ENCODE measurements around the gene PARP3.

DNA sequence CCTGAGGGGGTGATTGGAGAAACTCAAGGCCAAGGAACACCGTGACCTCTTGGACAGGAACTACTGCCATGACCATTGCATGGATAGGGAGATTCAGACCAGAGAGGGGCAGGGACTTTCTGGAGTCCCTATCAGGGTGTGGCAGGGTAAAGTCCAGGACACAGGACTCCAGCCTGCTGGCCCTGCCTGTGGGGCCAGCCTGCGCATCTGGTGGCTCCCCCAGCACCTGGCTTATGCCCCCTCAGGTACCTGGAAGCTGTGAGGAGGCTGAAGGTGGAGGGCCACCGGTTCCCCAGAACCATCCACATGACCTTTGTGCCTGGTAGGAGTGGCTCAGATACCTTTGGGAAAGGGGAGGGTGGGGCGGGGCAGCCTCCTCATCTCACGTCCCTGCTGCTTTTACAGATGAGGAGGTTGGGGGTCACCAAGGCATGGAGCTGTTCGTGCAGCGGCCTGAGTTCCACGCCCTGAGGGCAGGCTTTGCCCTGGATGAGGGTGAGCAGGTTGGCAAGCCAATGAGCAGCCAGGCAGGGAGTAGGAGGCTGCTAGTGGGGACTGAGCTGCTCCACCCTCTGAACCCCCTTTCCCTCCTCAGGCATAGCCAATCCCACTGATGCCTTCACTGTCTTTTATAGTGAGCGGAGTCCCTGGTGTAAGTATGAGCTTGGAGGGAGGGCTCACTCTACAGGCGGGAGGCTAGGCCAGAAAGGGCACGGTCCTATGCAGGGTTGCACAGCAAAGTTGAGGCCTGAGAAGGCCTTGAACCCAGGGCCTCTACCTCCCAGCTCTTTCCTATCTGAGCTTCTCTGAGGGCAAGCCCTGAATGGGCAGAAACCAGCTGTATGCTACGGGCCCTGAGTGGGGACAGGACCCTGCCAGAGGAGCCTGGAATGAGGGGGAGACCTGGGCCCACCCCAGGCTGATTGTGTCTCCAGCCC is 44.1 kb downstream of the PARP3 start:
- TF ChIP-seq POLR2A (IDR thresholded peaks at IDR 0.05) (no peak), POLR2AphosphoS5 (IDR thresholded peaks at IDR 0.05) (peak in 1 of 3 donors; percentile 11)
- TF ChIP-seq, protein P1, sequence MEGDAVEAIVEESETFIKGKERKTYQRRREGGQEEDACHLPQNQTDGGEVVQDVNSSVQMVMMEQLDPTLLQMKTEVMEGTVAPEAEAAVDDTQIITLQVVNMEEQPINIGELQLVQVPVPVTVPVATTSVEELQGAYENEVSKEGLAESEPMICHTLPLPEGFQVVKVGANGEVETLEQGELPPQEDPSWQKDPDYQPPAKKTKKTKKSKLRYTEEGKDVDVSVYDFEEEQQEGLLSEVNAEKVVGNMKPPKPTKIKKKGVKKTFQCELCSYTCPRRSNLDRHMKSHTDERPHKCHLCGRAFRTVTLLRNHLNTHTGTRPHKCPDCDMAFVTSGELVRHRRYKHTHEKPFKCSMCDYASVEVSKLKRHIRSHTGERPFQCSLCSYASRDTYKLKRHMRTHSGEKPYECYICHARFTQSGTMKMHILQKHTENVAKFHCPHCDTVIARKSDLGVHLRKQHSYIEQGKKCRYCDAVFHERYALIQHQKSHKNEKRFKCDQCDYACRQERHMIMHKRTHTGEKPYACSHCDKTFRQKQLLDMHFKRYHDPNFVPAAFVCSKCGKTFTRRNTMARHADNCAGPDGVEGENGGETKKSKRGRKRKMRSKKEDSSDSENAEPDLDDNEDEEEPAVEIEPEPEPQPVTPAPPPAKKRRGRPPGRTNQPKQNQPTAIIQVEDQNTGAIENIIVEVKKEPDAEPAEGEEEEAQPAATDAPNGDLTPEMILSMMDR (IDR thresholded peaks at IDR 0.05 in 8 of 11, conservative IDR thresholded peaks at IDR 0.05 in 3 of 11): no peak
